ENCODE data around the gene ZNF784.

DNA sequence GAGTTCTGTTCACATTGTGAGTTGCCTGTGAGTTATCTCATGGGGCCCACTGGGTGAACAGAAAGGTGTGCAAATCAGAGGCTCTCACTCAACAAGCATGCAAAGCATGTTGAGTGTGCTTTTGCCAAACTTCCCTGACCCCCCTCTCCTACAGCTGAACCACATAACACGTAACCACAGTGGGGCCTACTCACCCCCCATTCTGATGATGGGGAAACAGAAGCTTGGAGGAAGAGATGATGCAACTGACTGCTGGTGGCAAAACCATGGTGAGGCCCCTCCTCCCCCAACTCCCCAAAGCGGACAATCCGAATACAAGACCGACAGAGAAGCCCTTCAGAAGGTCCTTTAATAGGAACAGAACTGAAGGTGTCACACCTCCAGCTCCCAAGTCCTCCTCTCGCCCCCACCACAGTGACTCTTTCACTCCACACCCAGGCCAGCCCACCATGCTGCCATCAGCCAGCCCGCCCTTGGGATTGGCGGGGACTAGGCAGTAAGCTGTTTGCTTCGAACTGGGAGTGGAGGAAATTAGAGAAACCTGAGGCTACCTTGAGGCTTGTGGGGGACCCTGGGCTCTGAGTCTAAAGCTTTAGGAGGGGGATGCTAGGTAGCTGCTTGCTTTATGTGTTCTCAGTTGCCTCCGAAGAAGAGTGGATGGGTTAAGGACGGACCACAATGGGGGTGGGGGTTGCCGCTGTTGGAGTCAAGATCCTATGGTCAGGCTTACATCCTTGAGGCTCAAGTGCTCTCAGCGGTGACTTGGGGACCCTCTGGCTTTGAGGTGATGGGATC, 3.8 kb downstream of the ZNF784 start:
- TF ChIP-seq, protein P1, sequence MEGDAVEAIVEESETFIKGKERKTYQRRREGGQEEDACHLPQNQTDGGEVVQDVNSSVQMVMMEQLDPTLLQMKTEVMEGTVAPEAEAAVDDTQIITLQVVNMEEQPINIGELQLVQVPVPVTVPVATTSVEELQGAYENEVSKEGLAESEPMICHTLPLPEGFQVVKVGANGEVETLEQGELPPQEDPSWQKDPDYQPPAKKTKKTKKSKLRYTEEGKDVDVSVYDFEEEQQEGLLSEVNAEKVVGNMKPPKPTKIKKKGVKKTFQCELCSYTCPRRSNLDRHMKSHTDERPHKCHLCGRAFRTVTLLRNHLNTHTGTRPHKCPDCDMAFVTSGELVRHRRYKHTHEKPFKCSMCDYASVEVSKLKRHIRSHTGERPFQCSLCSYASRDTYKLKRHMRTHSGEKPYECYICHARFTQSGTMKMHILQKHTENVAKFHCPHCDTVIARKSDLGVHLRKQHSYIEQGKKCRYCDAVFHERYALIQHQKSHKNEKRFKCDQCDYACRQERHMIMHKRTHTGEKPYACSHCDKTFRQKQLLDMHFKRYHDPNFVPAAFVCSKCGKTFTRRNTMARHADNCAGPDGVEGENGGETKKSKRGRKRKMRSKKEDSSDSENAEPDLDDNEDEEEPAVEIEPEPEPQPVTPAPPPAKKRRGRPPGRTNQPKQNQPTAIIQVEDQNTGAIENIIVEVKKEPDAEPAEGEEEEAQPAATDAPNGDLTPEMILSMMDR (conservative IDR thresholded peaks at IDR 0.05; ENCODE audit: low read length): no peak
- TF ChIP-seq EZH2phosphoT487 (IDR thresholded peaks at IDR 0.05; ENCODE audit: borderline replicate concordance, low read depth, low read length): no peak
